Esophagus squamous epithelium (tissue), 4 donors: Measurements from ENCODE around the gene ASIC3.

Experiments
- POLR2A ChIP-seq, 4 donors: fragments of 450-650 bp; IDR thresholded peaks; one replicate each; pipeline ENCODE4 v1.6.1; 2017; ENCODE audit warnings: antibody characterized with exemption in 4 of 4, mild to moderate bottlenecking in 4 of 4, moderate library complexity in 3 of 4
- TF ChIP-seq, protein P1 (sequence below), 6 experiments: fragments of 450-650 bp in 4 of 6; fragments of 200-600 bp in 2 of 6; sonication (generic) in 2 of 6; IDR thresholded peaks; one replicate each; pipeline ENCODE4 v1.5.1; 2016 to 2019; ENCODE audit warnings: antibody characterized with exemption in 6 of 6, mild to moderate bottlenecking in 4 of 6, moderate library complexity in 4 of 6

DNA sequence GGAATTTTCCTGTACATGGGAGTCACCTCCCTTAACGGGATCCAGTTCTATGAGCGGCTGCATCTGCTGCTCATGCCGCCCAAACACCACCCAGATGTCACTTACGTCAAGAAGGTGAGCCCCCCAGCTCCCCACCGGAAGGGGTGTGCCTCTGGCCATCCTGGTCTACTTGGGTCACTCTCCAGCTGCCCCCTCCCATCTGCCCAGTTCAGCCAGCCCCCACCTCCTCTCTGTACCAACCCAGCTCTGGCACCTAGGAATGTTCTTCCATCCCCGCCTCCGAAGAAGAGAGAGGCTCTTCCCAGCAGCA, 27.3 kb downstream of the ASIC3 start:
- TF ChIP-seq, protein P1, sequence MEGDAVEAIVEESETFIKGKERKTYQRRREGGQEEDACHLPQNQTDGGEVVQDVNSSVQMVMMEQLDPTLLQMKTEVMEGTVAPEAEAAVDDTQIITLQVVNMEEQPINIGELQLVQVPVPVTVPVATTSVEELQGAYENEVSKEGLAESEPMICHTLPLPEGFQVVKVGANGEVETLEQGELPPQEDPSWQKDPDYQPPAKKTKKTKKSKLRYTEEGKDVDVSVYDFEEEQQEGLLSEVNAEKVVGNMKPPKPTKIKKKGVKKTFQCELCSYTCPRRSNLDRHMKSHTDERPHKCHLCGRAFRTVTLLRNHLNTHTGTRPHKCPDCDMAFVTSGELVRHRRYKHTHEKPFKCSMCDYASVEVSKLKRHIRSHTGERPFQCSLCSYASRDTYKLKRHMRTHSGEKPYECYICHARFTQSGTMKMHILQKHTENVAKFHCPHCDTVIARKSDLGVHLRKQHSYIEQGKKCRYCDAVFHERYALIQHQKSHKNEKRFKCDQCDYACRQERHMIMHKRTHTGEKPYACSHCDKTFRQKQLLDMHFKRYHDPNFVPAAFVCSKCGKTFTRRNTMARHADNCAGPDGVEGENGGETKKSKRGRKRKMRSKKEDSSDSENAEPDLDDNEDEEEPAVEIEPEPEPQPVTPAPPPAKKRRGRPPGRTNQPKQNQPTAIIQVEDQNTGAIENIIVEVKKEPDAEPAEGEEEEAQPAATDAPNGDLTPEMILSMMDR (IDR thresholded peaks at IDR 0.05) = no peak
- no peak for TF ChIP-seq POLR2A (IDR thresholded peaks at IDR 0.05)
